HG03159 (cell line): ENCODE measurements around the gene PAH.

Source experiments
- ATAC-seq: cut with Tn5 transposase; IDR thresholded peaks from one replicate; pipeline ENCODE4 v1.9.1; 2021; ENCODE audit warnings: mild to moderate bottlenecking, moderate library complexity; ENCODE audit not compliant: unreplicated experiment

PAH gene

DNA sequence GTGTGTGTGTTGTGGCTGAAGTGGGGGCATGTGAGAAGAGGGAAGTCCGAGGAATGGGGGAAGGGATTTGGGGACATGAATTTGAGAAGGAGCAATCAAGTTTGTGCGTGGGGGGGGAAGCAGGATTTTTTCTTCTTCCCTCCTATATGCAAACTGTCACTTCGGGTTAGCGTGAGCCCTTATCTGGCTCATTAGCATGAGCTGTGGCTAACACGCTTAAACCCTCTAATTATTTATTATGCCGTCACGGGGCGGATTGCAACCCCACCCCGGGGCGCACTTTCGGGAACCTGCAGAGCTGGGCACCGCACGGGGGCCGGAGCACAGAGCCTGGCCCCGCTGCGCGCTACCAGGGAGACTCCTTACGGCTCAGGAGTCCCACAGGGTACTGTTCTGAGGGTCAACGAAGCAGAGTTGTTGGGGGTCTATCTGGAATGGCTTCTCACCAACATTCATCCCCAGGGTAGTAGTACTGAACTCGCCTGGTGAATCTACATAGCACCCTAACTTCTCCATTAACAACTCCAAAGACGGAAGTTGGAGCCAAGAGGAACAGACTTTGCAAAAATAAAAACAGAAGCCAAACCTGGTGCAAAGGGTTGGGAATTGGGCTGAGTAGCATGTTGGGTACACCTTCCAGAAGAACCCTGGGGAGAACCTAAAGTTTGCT lies 34.0 kb upstream of the PAH start:
- ATAC-seq, result no peak

DNA sequence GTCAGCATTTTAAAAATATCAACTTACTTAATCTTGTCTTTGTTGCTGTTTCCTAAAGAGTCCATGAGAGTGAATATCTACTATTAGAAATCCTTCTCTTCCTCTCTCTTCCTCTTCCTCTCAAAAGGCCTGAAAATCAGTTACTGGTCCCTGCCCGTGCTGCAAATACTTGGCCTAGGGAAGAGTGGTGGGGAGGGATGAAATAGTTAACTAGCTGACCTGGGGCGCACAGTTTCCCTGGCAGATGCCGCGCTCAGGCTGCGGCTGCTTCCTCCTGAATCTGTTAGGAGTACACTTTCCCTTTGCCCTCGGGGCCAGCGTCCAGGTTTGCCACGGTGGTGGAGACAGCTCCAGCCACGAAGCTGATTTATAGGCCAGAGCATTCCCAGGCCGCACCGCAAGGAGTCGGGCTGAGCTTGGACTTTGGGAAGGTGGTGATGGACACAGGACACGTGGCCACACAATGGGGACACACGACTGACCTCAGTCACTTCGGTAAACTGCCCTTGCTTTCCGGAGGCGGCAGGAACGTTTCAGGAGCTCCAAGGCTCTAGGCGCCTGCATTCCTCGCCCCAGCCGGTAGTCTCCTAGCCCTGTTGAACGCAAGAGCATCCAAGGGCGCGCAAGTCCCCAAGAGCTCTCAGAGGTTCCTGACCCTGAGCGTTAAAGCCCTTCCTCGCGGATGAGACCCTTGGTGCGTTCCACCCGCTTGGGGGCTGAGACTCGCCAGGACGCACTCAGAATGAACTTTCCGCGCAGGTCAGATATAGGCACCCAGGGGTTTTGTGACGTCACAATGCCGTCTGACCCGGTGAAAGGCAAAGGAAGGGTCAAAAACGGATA lies 33.3 kb upstream of the PAH start:
- no peak for ATAC-seq

DNA sequence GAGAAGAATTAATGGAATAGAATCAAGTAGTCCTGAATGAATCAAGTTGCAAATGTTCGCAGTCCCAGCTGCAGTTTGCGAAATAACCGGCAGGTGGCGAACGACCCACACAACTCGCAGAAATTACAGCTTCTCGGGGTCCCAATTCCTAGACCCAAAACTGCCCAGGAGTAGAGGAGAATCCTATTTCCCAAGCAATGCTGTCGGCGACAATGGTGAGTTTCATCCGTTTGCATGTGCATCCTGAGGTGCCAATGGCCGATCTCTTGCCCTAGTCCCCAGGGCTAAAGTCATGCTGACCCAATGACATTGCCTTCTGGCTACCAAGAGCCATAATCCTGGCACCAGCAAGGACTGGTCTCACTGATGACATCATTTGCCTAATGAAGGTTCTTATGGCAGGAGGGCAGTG lies 31.9 kb upstream of the PAH start:
- no peak for ATAC-seq

DNA sequence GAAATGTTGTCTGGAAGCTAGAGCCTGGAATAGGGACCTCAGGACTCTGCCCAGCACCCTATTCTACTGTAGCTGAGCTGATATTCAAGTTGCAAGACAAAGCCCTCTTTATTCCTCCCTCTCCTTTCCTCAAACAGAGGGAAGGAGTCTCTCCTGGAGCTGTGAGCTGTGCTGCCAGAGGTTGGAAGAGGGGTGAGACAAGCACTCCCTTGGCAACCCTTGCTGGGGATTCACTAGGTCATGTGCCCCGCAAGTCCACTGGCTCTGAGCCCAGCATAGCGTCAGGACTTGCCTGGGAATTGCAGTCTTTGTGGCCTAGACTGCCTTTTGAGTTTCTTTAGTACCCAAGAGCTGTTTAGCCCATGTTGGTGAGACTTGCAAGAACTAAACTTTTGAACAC lies 29.0 kb upstream of the PAH start:
- no peak for ATAC-seq

DNA sequence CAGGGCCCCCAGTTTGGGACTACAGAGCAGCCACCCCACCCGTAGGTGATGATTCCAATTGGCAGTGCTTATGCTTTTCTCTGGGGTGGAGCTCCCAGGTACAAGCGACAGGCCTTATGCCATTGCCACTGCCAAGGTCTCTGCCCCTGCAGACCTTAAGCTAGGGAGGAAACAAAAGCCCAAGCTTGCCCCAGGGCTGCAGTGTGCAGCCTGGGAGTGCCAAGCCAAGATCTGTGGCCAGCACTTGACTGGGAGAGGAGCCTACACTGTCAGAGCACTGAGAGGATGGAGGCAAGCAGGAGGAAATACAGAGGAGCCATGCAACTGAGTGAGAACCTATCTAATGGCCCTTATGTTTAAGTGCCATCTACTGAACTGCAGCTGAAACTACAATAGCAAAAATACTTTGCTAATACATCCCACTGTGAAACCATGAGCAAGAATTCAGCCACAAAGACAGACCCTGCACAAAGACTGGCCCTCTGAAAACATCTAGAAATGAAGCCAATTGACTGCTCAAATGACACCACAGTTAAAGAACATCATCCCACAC lies 22.7 kb upstream of the PAH start:
- no peak for ATAC-seq

DNA sequence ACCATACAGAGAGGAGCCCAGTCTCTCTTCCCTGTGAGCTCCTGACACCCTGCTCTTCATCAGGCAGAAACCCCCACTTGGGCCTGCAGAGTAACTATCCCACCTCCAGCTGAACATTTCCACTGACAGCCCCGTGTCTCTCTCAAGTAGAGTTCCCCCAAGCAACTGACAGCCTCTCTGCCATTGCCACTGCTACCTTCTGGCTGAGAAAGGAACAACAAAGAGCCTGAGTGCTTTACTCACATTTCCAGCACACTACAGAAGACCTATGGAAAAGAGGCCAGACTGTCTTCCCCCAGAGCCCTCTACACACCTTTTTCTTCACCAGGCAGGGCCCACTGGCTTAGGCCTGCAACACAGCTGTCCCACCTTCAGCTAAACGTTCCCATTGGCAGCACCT lies 22.0 kb upstream of the PAH start:
- ATAC-seq, result no peak

DNA sequence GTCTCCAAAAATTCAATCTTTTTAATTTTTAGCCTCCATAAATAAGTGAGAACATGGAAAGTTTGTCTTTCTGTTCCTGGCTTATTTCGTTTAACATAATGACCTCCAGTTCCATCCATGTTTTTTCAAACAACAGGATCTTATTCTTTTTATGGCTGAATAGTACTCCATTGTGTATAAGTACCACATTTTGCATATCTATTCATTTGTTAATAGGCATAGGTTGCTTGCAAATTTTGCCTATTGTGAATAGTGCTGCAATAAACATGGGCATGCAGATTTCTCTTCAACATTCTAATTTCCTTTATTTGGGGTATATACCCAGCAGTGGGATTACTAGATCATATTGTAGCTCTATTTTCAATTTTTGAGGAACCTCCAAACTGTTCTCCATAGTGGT lies 16.1 kb upstream of the PAH start:
- ATAC-seq, result no peak

DNA sequence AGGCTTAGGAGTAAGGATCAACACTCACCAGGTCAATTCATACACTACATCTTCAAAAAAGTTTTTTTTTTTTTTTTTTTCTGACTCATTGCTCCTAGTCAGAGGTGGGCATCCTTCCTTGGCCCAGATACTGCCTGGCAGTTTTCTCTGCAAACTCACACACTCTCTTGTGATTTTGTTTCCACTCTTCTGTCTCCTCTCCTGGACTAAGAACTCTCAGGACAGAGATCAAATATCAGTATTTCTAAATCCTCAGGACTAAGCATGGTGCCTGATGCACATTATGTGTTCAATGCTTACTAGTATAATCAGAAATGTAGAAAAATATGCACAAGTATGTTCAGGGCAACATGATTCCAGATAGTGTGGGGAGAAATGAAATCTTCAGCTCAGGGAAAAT lies 10.2 kb upstream of the PAH start:
- ATAC-seq, result no peak

DNA sequence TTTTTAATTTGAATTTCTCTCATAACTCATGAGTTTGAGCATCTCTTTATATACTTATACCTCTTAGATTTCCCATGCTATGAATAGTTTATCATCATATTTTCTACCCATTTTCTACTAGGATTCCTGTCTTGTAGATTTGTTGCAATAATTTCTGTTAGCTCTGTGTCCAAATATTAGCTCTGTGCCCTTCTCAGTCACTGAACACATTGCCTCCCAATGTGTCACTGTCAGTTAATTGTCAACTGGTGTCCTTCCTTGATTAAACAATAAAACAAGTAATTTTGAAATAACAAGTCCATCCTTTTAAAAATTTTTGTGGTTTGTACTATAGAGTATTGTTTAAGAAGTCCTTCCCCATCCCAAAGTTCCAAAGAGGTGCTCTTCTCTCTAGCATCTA lies 4.2 kb upstream of the PAH start:
- ATAC-seq, result no peak

DNA sequence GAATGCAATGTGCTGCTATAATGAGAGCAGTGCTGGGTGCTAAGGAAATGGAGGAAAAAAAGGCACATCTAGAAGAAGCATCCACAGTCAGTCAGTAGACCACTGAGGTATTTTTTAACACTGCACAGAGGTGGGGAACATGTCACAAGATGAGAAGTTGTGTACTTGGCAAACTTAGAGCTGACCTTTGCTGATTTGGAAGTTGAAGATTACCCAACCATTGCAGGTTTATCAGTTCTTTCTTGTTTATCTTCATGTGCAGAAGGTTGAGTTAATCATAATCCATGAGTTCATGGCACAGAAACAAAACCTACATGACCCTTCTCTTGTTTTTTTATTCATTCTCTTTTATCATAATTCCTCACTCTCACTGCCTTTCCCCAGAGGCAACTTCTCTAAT lies 3.2 kb upstream of the PAH start:
- ATAC-seq, result no peak

DNA sequence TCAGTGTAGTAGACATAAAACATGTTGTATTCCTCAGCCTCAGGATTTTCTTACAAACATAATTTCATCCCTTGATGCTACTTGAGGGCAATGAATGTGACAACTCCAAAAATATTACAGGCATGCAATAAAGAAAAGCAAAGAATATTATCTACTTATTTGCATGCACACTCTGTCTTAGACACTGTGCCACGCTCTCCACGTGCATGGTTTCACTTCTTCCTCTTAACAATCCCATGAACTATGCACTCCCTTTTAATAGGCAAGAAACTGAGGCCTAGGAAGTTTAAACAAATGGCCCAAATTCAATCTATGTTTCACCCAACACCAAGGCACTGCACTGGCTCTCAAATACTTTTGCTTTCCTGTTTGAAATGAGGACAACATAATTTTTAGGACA lies 1.8 kb upstream of the PAH start:
- ATAC-seq, result no peak

DNA sequence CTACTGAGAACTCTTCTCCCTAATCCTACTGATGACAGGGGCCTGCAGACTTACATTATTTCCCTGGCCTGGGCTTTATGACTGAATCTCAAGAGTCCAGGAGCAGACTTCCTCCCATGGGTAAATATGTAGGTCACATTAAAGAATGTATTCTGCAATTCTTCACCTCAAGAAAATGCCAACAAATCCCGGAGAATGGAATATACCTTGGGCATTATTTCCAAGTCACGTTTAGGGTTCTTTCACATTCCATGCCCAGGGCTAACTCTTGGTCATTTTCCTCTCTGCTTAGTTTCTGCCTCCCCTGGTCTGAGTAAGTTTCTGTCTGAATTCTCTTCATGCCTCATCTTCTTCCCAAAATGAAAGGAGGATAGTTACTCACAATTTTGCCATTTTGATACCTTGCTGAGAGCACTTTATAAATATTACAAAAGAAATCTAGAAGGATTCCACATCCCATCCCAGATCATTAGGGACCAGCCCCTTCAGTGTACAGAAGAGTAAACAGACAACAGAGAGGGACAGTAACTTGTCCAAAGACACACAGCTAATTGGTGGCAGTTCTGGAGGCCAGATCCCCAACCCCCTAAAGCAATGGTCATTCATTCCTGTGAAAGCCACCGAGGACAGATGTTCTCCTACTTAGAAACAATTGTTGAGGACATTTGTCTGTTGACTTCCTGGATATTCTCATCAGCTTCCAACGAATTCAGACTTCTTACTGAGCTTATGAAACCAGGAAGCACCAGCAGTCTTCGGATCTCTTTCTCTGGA lies 605 bp downstream of the PAH start:
- no peak for ATAC-seq

DNA sequence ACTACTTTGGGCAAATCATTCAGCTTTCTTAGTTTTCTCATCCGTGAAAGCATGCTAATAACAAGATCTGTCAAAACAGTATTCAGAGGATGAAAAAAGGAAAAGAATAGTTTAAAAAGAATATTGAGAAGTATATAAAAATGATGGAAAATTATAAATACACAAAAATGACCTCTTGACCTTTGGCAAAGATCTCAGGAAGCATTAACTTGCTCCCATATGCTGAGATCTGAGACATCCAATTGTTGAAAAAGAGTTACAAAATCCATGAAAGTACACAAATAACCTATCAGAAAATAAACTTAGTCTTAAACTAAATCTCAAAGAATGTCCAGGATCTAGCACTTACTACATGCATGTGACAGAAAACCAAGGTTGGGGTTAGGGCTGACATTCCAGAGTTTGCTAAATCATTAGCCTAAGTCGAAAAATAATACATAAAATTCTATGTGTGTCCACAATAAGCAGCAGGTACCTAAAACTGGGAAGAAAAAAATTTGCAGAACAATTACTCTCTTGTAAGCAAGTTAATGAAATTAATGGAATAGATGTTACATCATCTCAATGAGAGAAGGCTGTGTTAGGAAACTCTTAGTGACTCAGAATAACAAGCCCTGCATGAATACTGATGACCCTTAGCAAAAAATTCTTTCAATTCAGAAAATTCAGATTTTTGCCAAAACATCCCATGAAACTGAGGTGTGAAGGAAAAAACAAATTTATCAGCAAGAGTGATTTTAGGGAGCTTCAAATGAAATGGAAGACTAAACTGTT lies 3.4 kb downstream of the PAH start:
- no peak for ATAC-seq

DNA sequence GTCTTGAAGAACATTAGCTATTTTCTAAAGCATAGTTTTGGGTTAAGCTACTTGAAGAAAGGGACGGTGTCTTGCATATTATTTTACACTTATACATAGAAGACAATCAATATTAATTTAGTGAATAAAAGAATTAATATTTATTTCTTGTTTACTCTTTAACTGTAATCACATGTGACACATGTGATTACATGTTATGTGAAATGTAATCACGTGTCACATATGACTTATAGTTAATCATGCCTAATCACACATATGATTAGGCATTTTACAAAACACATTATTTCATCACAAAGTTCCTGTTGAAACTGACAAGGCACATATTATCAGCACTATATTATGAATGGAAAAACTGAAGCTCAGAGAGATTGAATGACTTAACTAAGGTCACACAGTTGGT lies 4.8 kb downstream of the PAH start:
- ATAC-seq, result no peak

DNA sequence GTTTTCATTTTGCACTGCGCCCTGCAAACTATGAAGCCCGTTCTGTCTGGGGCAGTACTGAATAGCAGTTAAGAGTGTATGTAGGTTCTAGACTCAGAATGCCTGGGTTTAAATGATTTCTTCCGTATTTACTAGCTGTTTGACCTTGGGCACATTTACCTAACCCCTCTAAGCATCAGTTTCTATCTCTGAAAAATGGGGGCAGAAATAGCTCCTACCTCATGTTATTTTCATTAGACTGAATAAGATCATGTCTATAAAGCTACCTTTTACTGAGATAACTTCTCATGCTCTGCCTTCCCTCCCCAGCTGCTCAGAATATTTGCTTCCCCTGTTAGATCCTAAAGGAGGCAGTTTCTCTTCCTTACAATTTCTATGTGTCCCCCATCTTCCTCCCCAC lies 5.7 kb downstream of the PAH start:
- no peak for ATAC-seq

DNA sequence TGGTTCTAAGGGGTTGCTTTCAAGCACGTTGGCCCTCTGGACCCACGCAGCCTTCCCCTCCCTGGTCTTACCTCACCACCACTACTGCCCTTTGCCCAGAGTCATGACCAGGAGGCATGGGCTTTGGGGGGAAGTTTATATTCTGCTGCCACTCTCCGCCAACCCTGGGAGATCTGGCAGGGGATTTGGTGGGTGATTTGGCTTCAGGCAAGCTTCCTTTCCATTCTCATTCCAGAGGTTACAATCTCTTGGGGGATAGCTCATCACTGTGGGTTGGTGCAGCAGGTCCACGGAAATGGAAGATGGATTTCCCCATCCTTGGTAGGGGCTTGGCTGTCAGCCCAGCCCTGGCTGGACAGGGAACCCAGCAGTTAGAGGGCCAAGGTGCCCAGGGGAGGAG lies 6.3 kb downstream of the PAH start:
- ATAC-seq, result no peak

DNA sequence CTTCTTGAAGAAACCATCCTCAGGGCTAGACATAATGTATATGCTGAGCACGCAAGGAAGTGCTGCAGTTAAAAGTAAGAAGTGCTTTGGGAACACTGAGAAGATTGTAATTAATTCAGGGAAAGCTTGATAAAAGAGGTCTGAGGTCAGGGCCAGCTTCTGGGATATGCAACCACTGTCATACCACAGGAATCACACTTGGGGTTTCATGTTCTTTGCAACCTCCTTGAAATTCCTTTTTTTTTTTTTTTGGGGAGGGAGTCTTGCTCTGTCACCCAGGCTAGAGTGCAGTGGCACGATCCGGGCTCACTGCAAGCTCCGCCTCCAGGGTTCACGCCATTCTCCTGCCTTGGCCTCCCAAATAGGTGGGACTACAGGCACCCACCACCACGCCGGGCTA lies 6.9 kb downstream of the PAH start:
- ATAC-seq, result no peak

DNA sequence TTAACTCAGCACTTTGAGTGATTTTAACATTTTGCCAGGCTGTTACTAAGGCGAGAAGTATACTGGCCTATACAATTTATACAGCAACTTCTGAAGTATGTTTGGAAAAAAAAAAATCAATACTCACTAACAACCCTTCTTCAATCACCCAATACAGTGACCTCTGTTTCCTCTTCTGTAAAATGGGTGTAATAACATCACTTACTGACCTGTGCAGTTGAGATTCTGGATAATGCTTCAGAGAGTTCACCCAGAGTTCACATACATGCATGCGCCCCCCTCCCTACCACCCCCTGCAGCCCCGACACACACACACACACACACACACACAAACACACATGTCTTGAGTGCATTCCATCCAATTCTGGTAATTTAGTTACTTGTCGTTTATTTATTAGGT lies 9.1 kb downstream of the PAH start:
- ATAC-seq, result no peak

DNA sequence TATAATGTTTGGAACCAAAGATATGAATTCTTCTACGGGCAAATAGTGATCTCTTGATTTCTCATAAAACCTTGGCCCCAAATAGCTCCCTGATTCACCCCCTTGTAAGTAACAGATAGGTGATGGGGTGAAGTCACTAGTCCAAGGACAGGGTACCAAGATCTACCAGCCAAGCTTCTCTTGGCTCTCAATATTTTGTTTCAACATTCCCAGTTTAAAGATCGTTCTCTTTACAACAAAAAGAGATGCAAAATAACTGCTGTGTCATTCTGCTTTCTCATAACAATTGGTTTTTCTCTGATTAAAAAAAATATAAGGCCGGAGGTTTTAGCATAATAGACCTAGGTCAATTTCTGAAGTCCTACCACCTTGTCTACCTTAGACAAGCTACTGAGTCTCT lies 11.8 kb downstream of the PAH start:
- no peak for ATAC-seq

DNA sequence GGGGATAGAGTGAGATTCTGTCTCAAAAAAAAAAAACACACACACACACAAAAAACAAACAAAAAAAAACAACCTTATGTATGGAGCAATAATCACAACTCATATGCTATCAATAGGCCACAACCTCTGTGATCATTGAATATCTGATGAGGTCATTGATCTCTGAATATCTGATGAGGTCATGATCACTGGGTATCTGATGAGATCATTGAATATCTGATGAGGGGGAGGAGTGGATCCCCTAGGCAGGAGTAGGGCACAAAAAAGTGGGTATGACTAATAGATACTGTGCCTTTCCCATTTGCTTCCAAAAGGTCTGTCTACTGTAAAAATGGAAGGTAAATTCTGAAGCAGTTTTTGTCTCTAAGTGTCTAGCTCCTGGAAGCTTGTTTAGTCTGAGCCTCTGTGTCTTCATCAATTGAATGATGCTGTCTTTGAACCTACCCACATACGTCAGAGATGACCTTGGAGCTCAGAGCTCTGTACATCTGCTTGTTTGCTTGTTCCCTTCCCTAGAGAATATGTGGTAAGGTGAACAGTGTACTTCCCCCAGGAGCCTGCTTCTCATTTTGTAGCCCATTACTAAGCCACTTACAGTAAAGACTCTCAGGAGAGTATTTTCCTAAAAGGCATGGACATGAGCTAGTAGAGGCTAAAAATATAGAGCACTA lies 13.6 kb downstream of the PAH start:
- no peak for ATAC-seq
